IMR-90 (cell line): ENCODE measurements around the gene MTAP. TPM values are rescaled to one million over a fixed set of nuclear protein-coding genes. Genes with fewer than 3 reads are reported as not detected.
A peak's percentile ranks its signal among the peaks of the same experiment; 100 is the strongest.

Source experiments
- ATAC-seq: fragments of 200-7000 bp; cut with Tn5 transposase; 2 replicates; pipeline ENCODE4 v1.9.1; 2020; ENCODE audit warnings: low read depth, mild to moderate bottlenecking, moderate library complexity
- BruUV-seq: library from RNA; stranded (reverse); fragments of 400-500 nt; replicated peaks from 2 replicates; lab custom pipeline; 2021; lab: Mats Ljungman, UMichigan
- CTCF ChIA-PET: fragments of 300-600 bp; formaldehyde crosslinking; extraction: SDS; loops from one replicate; lab custom pipeline; 2021; ENCODE audit warnings: antibody characterized with exemption; lab: Yijun Ruan, JAX
- POLR2A ChIA-PET: fragments of 300-600 bp; sonication (Branson Sonifier 250); formaldehyde crosslinking; loops from one replicate; lab custom pipeline; 2022; ENCODE audit warnings: antibody characterized with exemption; ENCODE audit not compliant: unreplicated experiment; lab: Charles Lee
- DNase-seq: peaks from one replicate; pipeline ENCODE4 v3.0.0; 2013
- H2AFZ ChIP-seq: replicated peaks from 2 replicates; pipeline ENCODE3; 2013; ENCODE audit warnings: low read length, mild to moderate bottlenecking; ENCODE audit not compliant: poor library complexity
- H2AK5ac ChIP-seq: 2 replicates; pipeline ENCODE4 v1.6.1; 2013; ENCODE audit warnings: low read depth, low read length, inconsistent platforms
- H2AK9ac ChIP-seq: replicated peaks from 2 replicates; pipeline ENCODE3; 2013; ENCODE audit warnings: mild to moderate bottlenecking, low read depth, low read length, moderate library complexity; ENCODE audit not compliant: poor library complexity
- H2BK120ac ChIP-seq: 2 replicates; pipeline ENCODE4 v1.6.1; 2013; ENCODE audit warnings: low read depth, low read length, inconsistent platforms
- H2BK15ac ChIP-seq: 3 replicates; pipeline ENCODE4 v1.6.1; 2013; ENCODE audit warnings: low read depth, low read length, inconsistent platforms
- H2BK20ac ChIP-seq: 2 replicates; pipeline ENCODE4 v1.6.1; 2013; ENCODE audit warnings: low read depth, mild to moderate bottlenecking, inconsistent platforms, low read length, moderate library complexity
- H2BK5ac ChIP-seq: 2 replicates; pipeline ENCODE4 v1.6.1; 2013; ENCODE audit warnings: mild to moderate bottlenecking, low read depth, low read length, inconsistent platforms; ENCODE audit not compliant: poor library complexity, severe bottlenecking
- H3K14ac ChIP-seq: replicated peaks from 2 replicates; pipeline ENCODE4 v1.6.1; 2013; ENCODE audit warnings: low read depth, low read length, inconsistent platforms
- H3K18ac ChIP-seq: 2 replicates; pipeline ENCODE4 v1.6.1; 2013; ENCODE audit warnings: low read depth, low read length, control low read depth
- H3K23ac ChIP-seq: 2 replicates; pipeline ENCODE4 v1.6.1; 2013; ENCODE audit warnings: low read depth, low read length, inconsistent platforms
- H3K27ac ChIP-seq: 2 replicates; pipeline ENCODE4 v1.5.1; 2013; ENCODE audit warnings: mild to moderate bottlenecking, control low read depth, low read length; ENCODE audit not compliant: insufficient read depth
- H3K27me3 ChIP-seq: 2 replicates; pipeline ENCODE4 v1.6.1; 2013; ENCODE audit warnings: low read length; ENCODE audit not compliant: control insufficient read depth, insufficient read depth
- H3K36me3 ChIP-seq: 2 replicates; pipeline ENCODE4 v1.6.1; 2013; ENCODE audit warnings: low read length, mixed read lengths; ENCODE audit not compliant: control insufficient read depth, insufficient read depth
- H3K4ac ChIP-seq: 2 replicates; pipeline ENCODE4 v1.6.1; 2013; ENCODE audit warnings: low read depth, low read length, inconsistent platforms
- H3K4me1 ChIP-seq: 2 replicates; pipeline ENCODE4 v1.6.1; 2013; ENCODE audit warnings: low read length, mixed read lengths; ENCODE audit not compliant: control insufficient read depth, insufficient read depth
- H3K4me2 ChIP-seq: 2 replicates; pipeline ENCODE4 v1.6.1; 2013; ENCODE audit warnings: low read depth, mild to moderate bottlenecking, control low read depth, low read length, moderate library complexity
- H3K4me3 ChIP-seq: 2 replicates; pipeline ENCODE4 v1.5.1; 2013; ENCODE audit warnings: low read depth, mild to moderate bottlenecking, control low read depth, low read length, moderate library complexity; ENCODE audit not compliant: insufficient read depth
- H3K56ac ChIP-seq: 2 replicates; pipeline ENCODE4 v1.6.1; 2013; ENCODE audit warnings: low read length, inconsistent platforms; ENCODE audit not compliant: insufficient read depth; ENCODE audit errors: extremely low read depth
- H3K79me1 ChIP-seq, 2 experiments: 2 replicates each; pipeline ENCODE4 v1.6.1; 2013; ENCODE audit warnings: low read length in 2 of 2, inconsistent platforms in 1 of 2, low read depth in 1 of 2
- H3K9ac ChIP-seq: 2 replicates; pipeline ENCODE4 v1.6.1; 2013; ENCODE audit warnings: low read depth, low read length, control low read depth
- H3K9me1 ChIP-seq: 2 replicates; pipeline ENCODE4 v1.6.1; 2013; ENCODE audit warnings: low read length, inconsistent platforms; ENCODE audit not compliant: insufficient read depth
- H3K9me3 ChIP-seq: 2 replicates; pipeline ENCODE4 v1.6.1; 2013; ENCODE audit warnings: low read length; ENCODE audit not compliant: control insufficient read depth, insufficient read depth
- H4K20me1 ChIP-seq: 2 replicates; pipeline ENCODE4 v1.6.1; 2013; ENCODE audit warnings: low read length, inconsistent platforms; ENCODE audit not compliant: insufficient read depth
- H4K5ac ChIP-seq: 2 replicates; pipeline ENCODE4 v1.6.1; 2013; ENCODE audit warnings: mild to moderate bottlenecking, low read depth, low read length, control low read depth
- H4K8ac ChIP-seq, 2 experiments: 2 replicates each; pipeline ENCODE4 v1.6.1; 2013; ENCODE audit warnings: low read depth in 2 of 2, low read length in 2 of 2, control low read depth in 1 of 2, inconsistent platforms in 1 of 2
- H4K91ac ChIP-seq: 2 replicates; pipeline ENCODE4 v1.6.1; 2013; ENCODE audit warnings: low read depth, low read length, inconsistent platforms; ENCODE audit not compliant: insufficient read depth
- MXI1 ChIP-seq: IDR thresholded peaks from 2 replicates; pipeline ENCODE4 v1.6.1; 2012; ENCODE audit warnings: low read depth, mild to moderate bottlenecking, low read length, moderate library complexity, borderline replicate concordance
- RAD21 ChIP-seq: IDR thresholded peaks from 2 replicates; pipeline ENCODE4 v1.6.1; 2012; ENCODE audit warnings: low read length, improper control_type of control experiment
- WGBS, 2 experiments: methylation state at CpG; one replicate each; pipeline versions ENCODE4 v1.1.5 to v1.1.7; 2013; ENCODE audit warnings: missing lambda C conversion rate in 2 of 2; ENCODE audit not compliant: insufficient read length in 1 of 2; ENCODE audit errors: extremely low coverage in 2 of 2; 5-methylcytosine and 5-hydroxymethylcytosine counted together
- dilution Hi-C: fragments of 300-500 bp; cut with HindIII; formaldehyde crosslinking; loops from one replicate; pipeline ENCODE4 v1.14.3; 2018; ENCODE audit warnings: low sequenced_read_pairs; ENCODE audit not compliant: unreplicated experiment
- in situ Hi-C: fragments of 300-500 bp; cut with MboI; formaldehyde crosslinking; loops from 3 replicates; pipeline ENCODE4 v1.14.3; 2019; ENCODE audit warnings: low sequenced_read_pairs, inconsistent platforms, mixed read lengths
- intact Hi-C: fragments of 100-400 bp; cut with micrococcal nuclease; formaldehyde crosslinking; loops from 2 replicates; pipeline ENCODE4 v1.10.0; 2022
- polyA plus RNA-seq, 3 experiments: library from polyadenylated mRNA; depleted of rRNA; stranded (reverse); fragments of >200 nt; gene quantifications; 2 replicates each; pipeline ENCODE4 v1.2.3, GENCODE V29; 2012; ENCODE audit warnings: low replicate concordance in 1 of 3
- total RNA-seq: library from RNA; depleted of rRNA; stranded (reverse); fragments of >200 nt; gene quantifications from 2 replicates; pipeline ENCODE4 v1.2.3, GENCODE V29; 2012

MTAP gene
- total and polyA plus RNA-seq, 2 of the 4 experiments (the other 2 are of a cell fraction) = 15.7 to 50.9 TPM

DNA sequence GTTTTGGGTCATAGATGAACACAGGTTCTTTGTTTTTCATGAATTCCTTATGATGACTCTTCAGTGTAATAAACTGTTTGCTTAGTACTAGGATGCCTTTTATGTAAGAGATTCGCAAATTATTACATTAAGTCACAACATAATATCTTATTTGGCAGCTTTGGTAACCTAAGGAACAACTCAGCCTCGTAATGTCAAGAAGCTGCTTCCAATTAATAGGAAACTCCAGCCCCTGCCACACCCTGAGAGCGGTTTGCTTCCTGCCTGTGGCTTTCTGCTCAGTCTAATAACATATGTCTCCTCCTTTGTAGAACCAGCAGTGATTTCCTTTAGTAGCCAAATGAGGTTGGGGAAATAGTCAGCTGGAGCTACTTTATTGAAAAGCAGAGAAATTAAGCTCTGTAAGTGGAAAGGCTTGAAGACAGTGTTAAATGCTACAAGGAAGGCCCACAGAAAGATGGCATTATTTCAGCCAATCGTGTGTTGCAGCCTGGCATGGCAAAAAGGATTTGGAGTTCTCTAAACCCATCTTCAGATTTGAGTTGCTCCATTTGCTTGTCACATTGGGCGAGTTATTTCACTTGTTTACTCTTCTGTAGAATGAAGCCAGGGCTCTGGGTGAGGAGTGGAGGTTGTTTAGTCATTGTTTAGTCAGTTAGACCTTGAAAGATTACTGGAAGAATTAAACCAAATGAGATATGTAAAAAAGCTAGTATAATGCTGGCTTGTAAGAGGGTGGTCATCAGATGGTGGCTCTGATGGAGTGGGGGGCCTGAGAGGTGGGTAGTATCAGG lies 54.1 kb downstream of the MTAP start:
- BruUV-seq = no TSS peak
- Histone ChIP-seq H4K5ac (no peak overlapping the region), H3K4me3 (no peak overlapping the region), H2BK5ac (peak overlapping the region; percentile 34), H3K56ac (no peak overlapping the region), H3K27ac (peak overlapping the region; percentile 33; the same call in 1 of the 2 replicates), H4K20me1 (0 out of 2 replicates have a peak, but pooled peaks cover 5% of the 10 kb centered on the region), H3K9me1 (peaks cover 7% of the 10 kb centered on the region; the same call in 1 of the 2 replicates), H3K14ac (no peak overlapping the region), H2AK9ac (no peak overlapping the region), H3K9ac (no peak overlapping the region), H3K23ac (0 out of 2 replicates have a peak overlapping the region, but pooled peaks have one; percentile 4), H3K79me1 (peaks cover 16 to 29% of the 10 kb centered on the region in 2 experiments), H2AFZ (no peak overlapping the region), H3K9me3 (no peaks in the 10 kb centered on the region), H3K18ac (no peak overlapping the region), H4K91ac (no peak overlapping the region), H3K4me2 (no peak overlapping the region), H2BK15ac (no peak overlapping the region), H2BK20ac (no peak overlapping the region), H3K36me3 (peaks cover 22% of the 10 kb centered on the region), H2BK120ac (no peak overlapping the region), H4K8ac (no peak overlapping the region; a peak in 1 of 4 replicates), H3K4ac (no peak overlapping the region), H2AK5ac (no peak overlapping the region), H3K27me3 (no peaks in the 10 kb centered on the region), H3K4me1 (peaks cover 9% of the 10 kb centered on the region)
- dilution Hi-C loops (no loop called here), intact Hi-C loops (loop anchor here (5.0 kb wide), 2 partner anchors 86 to 261 kb away; no protein-coding TSS in a partner anchor), in situ Hi-C loops (no loop called here)
- WGBS, 2 experiments = no CpG with 5 or more reads among the region's 5 CpGs
- ChIA-PET CTCF (interaction anchor here (0.5 to 1.2 kb wide), 3 partner anchors 24 to 224 kb away, joined by 3 to 4 read pairs (median 4); no protein-coding TSS in a partner anchor), POLR2A (no interaction called here)
- DNase-seq = peak; percentile 51
- TF ChIP-seq MXI1 = no peak
- TF ChIP-seq RAD21 = no peak
- peak; percentile 75 for ATAC-seq
